Amygdala (tissue), 56 donors: ENCODE results near the gene KCNG2.

ENCODE experiments used
- DNase-seq, 56 donors: peaks; one replicate each; lab custom pipeline; 2025; lab: John Stamatoyannopoulos, UW

The KCNG2 gene

GRCh38 chr18:79766308-79766707, 31.4 kb upstream of the KCNG2 start:
- DNase-seq, result no peak

DNA sequence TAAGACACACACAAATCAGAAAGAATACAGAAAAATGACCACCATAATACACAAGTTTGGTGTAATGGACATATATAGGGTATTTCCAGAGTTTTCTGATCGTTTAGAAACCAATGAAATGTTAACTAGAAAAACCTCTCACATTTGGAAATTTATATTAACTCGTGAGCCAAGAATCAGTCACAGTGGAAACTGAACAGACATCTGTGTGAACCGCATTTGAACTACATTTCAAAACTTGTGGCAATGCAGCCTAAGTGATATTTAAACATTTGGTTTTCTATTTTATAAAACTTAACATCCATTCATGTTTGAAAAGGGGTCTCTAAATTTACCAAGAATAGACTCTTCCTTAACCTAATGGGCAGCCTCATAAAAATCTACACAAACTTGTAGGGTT, 29.0 kb upstream of the KCNG2 start:
- no peak for DNase-seq

- DNase-seq, result no peak
Measured at GRCh38 chr18:79769698-79770500, 27.8 kb upstream of the KCNG2 start.

GRCh38 chr18:79770501-79770815, 27.3 kb upstream of the KCNG2 start:
- no peak for DNase-seq

DNA sequence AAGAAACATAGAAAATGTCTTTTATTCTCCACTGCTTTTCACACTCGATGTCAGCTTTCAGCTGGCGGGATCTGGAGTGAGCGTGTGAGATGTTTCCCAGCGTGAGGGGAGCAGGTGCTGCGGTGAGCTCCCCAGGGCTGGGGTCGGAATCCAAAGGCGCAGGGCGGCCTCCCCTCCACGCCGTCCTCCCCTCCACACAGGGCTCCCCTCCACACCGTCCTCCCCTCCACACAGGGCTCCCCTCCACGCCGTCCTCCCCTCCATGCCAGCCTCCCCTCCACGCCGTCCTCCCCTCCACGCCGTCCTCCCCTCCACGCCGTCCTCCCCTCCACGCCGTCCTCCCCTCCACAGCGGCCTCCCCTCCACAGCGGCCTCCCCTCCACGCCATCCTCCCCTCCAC, 26.9 kb upstream of the KCNG2 start:
- no peak for DNase-seq

DNA sequence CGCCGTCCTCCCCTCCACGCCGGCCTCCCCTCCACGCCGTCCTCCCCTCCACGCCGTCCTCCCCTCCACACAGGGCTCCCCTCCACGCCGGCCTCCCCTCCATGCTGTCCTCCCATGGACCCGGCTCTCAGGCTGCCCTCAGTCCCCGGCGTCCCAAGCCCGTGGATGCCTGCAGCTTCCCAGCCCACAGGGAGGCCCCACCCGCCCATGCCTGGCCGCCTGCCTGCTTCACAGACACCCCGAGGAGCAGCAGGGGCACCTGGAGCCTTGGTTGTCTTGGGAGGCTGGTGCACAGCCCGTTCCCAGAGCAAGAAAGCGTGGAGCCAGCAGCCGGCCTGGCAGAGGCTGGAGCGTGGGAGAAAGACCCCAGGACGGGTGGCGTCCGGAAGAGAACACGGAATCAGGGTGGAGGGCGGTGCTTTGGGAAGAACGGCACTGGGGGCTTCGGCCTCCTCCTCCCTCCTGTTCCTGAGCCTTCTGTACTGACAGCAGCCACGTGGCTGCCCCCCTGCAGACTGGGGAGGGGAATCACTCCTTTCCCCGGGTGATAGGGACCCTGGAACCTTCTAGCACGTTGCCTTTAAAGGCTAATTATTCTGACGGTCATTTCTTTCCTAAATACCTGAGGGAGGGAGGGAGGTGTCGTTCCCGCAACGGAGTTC, 26.2 kb upstream of the KCNG2 start:
- no peak for DNase-seq

DNA sequence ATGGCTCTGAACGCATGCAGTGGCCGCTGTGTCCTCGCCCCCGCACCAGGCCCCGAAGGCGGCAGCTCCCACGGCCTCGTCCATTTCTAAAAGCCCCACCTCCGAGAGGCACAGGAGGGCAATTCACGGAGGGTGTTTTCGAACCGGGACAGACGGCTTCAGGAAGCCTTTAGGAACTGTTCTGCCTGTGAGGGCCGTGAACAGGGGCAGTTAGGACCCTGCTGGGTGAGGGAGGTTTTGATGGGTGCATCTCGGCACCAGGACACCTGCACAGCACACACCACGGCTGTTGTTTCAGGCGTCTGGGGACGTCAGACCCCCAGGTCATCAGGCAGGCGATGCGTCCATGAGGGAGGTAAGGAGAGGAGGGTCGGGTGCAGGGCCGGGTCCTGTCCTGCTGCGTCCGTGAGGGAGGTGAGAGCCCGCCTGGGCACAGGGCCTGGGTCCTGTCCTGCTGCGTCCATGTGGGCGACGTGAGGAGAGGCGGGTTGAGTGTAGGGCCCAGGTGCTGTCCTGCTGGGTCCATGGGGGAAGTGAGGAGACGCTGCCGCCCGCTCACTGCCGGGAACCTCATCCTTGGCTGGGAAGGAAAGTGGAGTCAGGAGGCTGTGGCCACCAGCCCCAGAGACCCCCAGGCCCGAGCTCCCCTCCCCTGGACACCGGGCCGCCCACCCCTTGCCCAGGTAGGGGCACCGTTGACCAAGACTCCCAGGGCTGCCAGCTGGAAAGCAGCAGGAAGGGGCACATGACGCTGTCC, 25.5 kb upstream of the KCNG2 start:
- no peak for DNase-seq

- DNase-seq, result no peak
Measured at GRCh38 chr18:79772865-79773696, 24.7 kb upstream of the KCNG2 start.

DNA sequence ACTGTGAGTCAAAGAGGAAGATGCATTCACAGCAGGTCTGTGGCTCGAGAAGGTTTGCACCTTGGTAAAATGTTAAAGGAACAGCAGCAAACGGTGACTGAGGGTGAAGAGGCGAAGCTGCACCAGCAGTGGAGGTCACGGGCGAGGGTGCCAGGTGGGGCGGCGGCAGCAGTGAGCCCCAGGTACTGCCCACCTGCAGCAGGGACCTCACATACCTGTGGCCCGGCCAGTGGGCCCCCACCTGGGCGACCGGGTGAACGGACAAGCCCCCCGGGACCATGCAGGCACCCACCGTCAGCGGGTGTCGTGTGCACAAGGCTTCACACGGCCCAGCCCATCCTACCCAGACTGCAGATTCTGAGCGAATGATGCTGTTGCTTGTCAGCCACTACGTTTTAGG, 23.6 kb upstream of the KCNG2 start:
- DNase-seq, result no peak

DNA sequence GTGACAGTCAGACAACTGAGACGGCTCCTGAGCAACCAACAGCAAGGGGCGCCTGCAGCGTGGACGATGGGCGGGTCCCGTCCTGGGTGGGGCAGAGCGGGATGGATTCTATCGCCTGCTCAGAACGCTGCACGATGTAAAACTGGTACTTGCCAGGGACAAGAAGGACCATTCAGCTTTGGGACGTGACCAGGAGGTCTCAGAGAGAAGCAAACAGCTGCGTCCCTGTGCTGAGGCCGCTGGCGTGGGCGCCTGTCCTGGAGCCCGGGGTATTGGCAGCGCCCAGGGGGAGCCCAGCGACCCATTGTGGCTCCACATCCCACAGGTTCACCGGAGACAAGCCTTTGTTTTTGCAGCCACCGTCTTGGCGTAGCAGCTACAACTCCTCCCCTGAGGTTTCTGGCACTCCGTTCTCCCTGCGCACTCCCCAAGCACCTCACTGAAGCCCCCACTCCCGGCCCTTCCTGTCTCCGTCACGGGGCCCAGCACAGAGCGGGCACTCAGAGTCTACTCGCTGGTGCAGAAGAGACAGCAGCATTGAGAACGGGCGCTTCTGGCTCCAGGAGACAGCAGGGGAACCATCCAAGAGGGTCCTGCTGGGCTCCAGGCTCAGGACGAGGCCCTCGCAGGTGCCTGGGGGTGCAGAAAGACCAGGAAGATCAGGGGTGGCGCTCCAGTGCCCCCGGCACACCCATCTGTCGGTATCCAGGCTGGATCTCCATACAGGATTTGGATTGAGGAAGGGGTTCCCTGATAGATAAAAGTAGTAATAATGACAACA, 22.1 kb upstream of the KCNG2 start:
- DNase-seq, result no peak

- DNase-seq, result no peak
Measured at GRCh38 chr18:79776674-79777073, 21.1 kb upstream of the KCNG2 start.

DNA sequence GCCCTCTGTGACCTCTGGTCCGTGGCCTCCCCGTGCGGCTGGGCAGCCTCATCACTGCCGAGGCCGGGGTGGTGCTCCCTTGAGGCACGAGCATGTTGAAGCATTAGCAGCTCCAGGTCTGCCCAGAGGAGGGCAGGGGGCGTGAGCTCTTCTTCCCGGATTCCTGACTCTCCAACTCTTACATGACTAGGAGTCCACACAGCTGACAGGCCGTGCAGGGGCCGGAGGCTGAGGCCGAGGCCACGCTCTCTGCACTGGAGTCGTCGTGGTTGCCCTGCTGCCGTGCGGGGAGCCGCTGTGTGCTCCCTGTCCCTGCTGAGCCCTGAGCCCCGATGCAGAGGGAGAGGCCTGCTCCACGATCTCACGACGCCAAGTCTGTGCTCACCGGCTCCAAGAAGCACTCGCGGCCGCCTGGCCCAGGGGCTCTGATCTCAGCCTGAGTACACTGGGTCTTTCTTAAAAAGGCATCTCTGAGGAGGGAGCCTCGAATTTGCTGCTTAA, 19.4 kb upstream of the KCNG2 start:
- no peak for DNase-seq

DNA sequence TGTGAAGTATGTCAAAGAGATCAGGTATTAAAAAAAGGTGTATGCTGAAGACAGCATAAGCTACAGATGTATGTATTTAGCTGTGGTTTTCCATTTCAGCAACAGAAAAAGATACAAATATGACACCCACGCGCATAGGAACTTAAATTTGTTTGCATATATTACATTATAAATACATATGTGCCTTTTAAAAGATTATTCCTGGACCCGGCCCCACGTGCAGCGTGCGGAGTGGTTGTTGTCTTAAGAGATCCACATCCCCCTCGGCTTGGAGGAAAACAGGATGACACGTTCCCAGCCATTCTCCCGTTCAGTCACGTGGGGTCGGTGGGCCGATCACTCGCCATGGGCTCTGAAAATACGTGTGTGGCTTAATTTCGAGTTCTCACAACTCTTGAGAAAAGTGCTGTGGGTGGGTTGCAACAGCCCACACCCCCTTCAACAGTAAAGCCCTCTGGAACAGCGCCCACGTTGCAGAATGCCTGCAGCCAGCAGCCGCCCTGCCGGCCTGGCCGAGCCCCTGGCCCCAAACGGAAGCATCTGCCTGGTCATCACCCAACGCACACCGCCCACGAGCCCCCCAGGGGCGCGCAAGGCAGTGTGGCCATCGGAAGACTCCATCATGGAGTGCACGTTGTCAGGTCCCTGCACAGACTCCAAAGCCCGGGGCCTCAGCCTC, 18.6 kb upstream of the KCNG2 start:
- no peak for DNase-seq

DNA sequence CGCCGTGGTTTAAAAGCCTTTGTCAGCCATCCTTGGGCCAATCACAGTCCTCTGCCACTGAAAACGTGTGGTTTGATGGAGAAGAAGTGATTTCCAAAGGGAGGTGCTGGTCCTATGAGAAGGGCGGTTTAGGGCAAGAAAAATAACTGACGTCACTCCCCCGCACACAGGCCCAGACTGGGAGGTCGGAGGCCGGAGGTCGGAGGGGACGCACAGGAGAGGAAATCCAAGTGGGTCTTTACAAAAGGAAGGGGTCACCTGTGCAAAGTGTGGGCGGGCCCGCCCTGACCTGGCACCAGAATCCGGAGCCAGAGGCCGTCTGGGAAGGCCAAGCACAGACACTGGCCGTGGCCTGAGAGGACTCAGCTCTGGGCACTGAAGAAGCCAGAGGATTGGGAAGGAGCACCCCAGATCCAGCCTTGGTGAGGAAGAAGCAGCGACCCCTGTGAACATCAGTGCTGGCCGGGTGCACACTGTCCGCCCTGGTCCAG, 18.0 kb upstream of the KCNG2 start:
- DNase-seq, result no peak

- no peak for DNase-seq
Measured at GRCh38 chr18:79780547-79780946, 17.2 kb upstream of the KCNG2 start.

DNA sequence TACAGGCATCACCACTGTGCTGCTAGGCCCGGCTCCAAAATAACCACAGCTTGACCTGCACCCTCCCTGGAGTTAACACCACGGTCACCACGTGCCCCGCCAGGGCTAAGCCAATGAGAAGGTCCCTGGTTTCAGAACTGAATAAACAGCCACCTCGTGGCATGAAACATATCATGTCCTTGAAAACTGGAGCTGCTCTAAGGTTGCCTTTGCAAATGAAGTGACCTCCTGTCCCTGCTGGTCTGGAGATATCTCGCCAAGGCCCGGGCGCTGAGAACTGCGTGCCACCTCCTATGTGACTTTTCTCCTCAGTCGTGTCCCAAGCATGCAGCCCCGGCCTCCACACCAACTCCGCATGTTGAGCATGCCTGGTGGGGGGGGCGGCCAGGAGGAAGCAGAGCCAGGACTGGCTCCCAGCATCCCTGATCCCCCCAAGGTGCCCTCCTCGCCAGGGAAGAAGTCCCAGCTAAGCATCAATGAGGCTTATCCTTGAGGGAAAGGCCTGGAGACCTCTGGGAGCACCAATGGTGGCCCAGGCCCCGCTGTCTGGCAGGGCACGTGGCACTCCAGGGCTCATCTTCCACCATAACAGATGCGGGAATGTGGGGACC, 16.3 kb upstream of the KCNG2 start:
- no peak for DNase-seq

DNA sequence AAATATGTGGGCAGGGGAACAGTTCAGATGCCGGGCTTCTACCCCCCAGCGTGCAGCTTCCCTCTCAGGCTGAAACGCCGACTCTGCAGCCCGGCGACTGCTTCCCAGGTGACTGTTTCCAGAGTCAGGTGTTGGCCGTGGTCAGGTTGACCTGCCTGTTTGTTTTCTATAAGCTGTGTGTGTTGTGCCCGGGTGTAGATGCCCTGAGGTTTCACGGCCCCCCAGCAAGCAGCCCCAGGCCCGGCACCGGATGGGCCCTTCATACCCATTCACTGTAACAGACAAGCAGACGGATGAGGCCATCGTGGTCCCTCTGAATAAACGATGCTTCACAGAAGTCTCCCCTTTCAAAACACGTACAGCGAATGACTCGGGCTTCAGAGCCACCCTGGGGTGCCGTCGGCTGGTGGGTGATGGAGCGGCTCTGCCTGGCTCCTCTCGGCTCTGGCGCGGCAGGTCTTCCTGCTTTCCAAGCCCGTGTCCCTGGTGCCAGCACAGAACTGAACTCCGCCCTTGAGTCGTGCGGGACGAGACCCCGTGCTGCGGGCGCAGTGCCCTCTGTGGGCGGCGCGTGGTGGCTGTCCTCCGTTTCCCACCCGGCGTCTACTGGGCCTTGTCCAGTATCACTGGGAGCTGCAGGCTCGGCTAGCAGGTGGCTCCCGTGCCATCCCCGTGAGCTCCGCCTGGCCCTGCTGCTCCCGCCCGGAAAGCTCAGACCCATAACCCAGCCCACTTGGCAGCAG, 15.0 kb upstream of the KCNG2 start:
- no peak for DNase-seq
